Hematopoietic multipotent progenitor cell treated with erythropoietin and hydrocortisone succinate and interleukin-3 and kit ligand, for 6 days (in vitro differentiated cells): ENCODE results near the gene SLC6A6.
"Not testable (repeated sequence)": the region's sequence is repeated elsewhere in the genome, so short reads cannot be mapped to it uniquely, and the experiment has no call there.

Source experiments
- DNase-seq: peaks from one replicate; pipeline ENCODE4 v3.0.0-alpha.2; 2015

The SLC6A6 gene

GRCh38 chr3:14423197-14423743, 20.9 kb downstream of the SLC6A6 start:
- no peak for DNase-seq

- no peak for DNase-seq
Measured at GRCh38 chr3:14423963-14424362, 21.6 kb downstream of the SLC6A6 start.

GRCh38 chr3:14424711-14425580, 22.5 kb downstream of the SLC6A6 start:
- DNase-seq: peak; percentile 57

DNA sequence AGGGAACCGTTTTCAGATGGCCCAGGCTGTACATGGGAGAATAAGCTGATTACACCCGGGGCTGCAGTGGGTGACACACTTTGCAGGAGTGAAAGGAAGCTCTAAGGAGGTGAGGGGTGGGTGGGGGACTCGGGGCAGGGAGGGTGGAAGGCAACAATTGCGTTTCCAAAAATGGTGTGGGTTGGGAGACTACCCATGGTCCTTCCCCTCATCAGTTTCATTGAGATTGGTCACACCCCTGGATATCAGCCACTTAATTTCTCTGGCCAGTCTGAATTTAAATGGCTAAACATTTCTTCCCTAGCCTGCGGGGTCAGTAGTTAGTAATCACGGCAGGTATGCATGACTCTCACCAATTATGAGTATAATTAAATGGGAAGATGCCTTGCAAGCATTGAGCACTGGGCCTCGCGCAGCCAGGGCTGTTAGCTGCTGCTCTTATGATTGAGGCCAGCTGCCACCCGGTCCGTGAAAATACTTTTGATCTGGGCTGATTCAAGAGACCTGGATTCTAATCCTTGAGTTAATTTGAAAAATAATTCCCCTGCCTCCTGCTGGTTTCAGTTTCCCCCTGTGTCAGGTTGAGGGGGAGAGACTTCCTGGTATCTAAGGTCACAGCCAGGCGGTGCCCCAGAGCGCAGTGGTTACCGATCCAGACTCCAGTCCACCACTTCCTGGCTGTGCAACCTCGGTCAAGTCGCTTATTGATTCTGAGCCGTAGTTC, 23.3 kb downstream of the SLC6A6 start:
- DNase-seq: peak; percentile 73

DNA sequence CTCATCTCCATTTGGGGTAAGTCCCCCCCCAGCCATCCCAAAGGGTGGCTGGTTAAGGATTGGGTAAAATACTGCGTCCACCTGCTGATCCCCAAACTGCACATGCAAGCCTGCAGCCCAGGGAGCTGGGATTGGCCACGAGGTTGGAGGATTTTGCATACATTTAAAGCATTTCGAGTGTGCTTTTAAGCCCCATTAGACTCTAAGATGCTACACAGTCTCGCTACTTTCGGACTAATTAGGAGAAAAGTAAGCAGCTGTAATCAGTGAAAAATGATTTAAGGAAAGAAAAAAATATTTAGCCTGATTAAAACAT, 23.9 kb downstream of the SLC6A6 start:
- DNase-seq: no peak

DNA sequence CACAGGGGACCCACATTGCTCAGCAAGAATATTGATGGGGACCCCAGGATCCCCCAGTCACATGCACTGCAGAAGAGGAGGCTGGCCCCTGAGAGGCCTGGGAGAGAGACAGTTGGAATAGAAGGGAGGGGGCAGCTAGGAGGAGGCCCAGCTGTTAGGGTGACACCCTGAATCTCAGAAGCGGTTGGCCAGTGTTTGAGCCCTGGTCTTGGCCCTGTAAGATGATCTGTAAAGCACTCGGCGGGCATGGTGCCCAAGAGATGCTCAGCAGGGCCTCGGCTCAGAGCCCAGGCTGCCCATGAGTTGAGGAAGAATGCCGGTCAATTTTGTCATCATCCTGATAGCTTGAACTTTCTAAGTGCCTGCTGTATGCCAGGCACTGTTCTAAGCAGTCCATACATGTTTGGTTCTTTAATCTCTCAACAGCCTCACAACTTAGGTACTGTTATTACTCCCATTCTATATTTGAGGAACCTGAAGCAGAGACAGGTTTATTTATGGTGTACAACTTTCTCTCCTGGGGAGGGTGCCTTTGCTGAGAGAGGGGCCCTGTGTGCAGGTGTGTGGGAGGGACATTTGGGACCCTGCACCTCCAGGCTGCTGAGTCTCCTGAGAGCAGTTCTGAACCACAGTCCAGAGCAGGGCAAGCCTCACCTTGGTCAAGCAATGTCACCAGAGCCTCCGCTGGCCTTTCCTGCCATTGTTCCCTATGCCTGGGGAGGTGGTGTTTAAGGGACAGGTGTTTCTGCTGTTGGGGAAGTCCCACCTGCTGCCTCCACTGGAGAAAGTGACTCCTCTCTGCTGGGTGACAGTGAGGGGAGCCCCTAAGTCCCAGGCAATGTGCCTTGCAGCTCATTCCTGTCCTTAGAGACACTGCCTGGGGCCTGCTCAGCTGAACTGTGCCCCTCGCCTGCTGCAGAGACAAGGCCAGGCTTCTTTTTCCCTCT, 26.0 kb downstream of the SLC6A6 start:
- DNase-seq: no peak

DNA sequence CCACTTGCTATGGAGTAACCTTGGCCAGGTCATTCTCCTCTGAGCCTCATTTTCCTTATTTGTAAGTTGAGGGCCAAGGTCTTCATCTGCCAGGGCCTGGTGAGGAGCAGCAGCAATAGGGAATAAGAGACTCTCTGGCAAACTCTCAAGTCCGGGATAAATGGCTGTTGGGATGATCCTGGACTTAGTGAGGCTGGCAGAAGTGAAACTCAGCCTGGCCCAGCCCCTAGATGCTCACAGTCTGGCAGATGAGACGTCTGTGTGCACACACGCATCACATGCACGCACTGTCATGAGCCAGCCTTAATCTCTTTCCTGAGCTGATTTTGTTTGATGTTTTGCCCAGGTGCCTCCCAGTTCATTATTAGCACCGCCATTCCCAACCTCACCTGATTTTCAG, 26.8 kb downstream of the SLC6A6 start:
- DNase-seq: no peak

DNA sequence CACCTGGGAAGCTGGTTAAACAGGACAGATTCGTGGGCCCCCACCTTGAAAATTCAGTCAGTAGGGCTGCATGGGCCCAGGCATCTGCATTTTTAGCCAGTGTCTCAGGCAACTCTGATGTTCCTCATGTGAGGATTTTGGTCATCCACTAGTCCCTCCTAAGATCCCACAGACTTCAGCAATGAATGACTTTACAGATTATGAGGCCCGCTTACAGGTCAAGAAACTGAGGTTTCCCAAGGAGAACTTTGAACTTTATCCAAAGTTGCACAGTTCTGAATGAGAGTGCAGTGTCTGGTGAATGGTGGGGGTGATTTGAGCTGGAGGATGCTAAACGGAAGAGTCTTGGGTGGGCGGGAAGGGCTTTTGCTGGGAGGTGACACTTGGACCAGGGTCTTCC, 27.2 kb downstream of the SLC6A6 start:
- DNase-seq: no peak

DNA sequence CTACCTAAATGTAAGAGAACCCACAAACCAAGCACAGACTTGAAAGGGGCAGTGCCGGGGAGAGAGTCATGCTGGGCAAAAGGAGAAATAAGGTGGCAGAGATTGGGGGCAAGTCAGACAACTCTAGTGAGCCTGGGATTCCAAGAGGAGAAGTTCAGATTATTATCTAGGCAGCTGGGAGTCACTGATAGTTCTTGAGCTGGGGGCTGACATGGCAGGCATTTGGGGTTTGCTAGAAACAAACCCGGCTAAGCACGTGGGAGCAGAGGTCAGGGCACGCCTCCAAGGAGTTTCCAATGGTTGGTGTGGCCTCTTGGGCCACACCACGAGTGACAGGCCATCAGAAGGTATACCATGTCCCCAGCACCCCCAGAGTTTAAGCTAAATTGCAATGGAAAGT, 27.6 kb downstream of the SLC6A6 start:
- DNase-seq: peak; percentile 31

GRCh38 chr3:14430706-14431451, 28.5 kb downstream of the SLC6A6 start:
- DNase-seq: no peak

DNA sequence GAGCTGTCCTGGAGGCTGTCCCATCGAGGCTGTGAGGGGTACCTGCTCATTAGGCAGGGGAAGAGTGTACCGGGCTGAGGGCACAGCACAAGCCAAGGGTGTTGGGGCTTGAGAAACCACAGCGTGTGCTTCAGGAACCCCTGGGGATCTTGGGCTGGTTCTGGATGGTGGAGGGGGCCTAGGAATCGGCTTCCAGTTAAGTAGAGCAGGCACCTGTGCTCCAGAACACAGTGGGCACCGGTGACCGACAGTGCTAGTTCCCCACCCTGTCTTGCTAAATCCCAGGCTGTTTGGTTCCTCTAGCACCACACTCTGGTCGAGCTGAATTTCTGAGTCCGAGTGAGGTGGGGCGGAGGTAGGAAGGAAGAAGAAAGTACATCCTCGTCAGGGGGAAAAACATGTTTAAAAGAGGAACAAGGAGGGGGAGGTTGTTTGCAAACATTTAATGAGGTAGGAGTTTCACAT, 29.1 kb downstream of the SLC6A6 start:
- peak; percentile 78 for DNase-seq

DNA sequence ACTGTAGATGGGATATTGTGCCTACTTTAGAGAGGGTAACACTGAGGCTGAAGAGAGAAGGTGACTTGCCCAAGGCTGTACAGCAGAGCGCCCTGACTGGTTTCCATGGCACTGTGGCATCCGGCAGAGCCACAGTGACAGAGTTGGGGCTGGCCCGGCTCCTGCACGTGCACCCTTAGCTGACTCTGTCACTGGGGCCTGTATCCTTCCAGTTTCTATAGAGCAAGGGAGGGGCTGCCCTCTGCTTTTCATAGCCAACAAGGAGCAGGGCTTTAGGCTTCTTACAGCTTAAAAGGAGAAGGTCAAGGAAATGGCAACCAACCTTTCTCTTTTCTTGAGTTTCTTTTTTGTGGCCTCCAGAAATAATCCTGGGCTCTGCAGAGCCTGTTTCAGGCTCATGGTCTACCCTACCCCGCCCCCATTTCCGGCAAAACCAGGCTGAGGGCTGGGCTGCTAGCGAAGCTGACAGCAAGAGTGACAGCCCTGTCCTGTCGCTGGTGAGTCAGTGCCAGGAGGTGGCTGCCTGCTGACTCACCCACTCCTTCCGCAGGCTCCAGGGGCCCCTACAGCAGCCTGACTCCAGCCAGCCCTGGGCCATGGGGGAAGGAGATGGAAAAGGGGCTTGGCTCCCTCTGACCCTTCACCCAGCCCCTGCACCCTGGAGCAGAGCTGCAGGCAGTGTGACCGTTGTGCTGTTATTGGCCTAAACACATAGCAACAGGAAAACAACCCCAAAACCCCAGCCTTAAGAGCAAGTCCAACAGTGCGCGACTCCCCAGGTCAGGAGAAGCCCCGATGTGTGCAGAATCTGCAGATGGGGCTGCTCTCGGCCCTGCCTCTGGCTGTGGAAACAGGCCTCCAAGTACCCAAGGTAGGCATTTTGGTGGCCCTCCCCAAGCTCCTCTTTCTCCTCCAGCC, 29.8 kb downstream of the SLC6A6 start:
- DNase-seq: peak; percentile 97

DNA sequence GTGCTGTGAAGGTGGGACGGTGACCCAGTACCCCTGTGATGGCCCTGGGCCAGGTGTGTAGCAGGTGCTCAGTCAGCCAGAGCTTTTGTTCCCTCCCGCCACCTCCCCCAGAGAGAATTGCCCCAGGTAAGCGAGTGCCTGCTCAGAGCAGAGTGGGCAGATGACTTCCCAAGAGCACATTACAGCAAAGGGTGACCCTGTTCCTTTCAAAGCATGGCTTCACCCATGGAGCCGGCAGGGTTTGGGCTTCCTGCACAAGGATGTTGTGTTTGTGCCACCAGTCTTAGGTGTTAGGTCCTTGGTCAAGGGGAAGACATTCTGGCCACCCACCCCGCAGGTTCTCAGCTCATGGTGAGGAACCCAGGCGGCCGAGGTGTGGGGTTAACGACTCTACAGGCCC, 30.7 kb downstream of the SLC6A6 start:
- no peak for DNase-seq

DNA sequence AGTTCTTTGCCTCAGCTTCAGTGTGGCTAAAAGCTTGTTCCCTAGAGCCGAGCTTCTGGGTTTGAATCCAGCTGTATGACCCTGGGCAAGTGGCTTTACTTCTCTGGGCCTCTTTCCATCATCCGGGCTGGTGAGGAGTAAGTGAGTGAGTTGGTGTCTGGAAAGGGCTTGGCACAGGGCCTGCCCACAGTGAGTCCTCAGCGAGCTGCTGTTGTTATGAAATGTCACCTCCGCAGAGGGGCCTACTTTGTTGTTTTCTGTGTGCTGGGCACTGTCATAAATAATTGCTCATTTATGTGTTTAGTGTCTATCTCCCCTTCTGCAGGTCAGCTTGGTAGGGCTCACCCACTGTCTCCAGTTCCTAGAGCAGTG, 31.7 kb downstream of the SLC6A6 start:
- peak; percentile 66 for DNase-seq

DNA sequence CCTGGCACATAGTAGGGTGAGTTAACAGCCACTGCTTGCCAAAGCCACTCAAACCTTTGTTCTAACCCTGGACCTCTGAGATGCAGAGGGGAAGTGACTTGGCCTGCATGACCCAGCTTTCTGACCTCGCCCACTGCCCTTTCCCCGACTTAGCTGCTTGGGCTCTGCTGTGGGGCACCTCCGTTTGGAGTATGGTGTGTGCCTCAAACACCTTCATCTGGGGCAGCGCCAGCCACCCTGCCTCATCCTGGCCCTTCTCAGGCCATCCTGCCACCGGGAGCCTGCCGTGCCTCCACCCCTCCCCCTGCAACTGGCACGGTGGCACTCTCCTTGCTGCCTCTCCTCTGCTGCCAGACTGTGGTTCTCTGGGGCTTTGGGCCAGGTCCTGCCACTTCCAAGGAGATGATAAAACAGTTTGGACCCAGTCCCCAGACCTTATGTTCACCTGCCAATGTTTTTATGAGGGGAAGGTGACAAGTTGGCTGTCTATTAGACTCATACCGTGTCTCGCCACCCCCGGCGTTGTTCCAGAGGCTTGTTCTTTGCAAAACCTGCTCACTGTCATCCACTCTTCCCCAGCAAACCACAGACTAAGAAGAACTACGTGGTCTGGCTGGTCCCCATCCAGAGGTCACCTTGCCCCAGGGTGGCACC, 32.2 kb downstream of the SLC6A6 start:
- peak; percentile 53 for DNase-seq

- no peak for DNase-seq
Measured at GRCh38 chr3:14435175-14436014, 33.0 kb downstream of the SLC6A6 start.

GRCh38 chr3:14436954-14437281, 34.5 kb downstream of the SLC6A6 start:
- DNase-seq: no peak

DNA sequence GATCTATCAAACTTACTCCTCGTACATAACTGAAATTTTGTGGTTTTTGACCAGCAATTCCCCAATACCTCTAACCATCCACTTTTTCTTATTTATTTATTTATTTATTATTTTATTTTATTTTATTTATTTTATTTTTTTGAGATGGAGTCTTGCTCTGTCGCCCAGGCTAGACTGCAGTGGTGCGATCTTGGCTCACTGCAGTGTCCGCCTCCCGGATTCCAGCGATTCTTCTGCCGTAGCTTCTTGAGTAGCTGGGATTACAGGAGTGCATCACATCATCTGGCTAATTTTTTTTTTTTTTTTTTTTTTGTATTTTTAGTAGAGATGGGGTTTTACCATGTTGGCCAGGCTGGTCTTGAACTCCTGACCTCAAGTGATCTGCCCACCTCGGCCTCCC, 35.3 kb downstream of the SLC6A6 start:
- DNase-seq: not testable (repeated sequence)

DNA sequence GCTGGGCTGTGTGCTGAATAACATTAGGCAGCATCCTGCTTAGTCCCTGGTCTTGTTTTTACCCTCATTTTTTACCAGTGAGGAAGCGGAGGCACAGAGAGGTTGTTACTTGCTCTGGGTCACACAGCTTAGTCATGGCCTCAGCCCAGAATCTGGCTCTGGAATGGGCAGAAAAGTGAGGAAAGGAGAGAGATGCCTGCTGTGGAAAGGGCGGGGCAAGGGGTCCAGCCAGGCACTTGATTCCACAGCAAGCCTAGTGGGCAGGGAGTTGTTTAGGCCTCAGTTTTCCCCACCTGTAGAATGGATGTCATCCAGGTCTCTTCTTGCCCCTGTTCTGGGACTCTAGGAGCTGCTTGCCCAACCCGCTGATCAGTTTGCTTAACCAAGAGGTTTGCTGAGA, 35.9 kb downstream of the SLC6A6 start:
- no peak for DNase-seq

DNA sequence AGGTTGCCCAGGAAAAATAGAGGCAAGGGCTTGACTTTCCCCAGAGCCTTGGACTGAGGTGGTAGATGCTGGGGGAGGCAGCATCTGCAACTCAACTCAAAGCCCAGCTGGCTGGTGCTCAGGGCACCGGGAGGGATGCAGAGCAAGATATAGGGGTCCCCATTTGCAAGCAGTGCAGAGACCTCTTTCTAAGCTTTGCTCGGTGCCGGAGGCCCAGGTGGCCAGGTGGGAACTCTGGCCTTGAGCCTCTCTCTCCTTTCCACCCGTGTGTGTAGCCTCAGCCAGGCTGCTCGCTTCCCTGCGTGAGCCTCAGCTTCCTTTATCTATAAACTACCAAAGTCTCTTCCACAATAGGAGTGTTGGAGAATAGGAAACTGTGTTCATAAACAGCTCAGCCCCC, 36.5 kb downstream of the SLC6A6 start:
- DNase-seq: no peak
